Measurements from ENCODE around the gene CD63. TPM values are rescaled to one million over a fixed set of nuclear protein-coding genes. Genes with fewer than 3 reads are reported as not detected.

Gene CD63
- total and polyA plus RNA-seq, 8 donors = 71.2 to 1,329 (median 464) TPM

- DNase-seq = no peak
Observed at GRCh38 chr12:55688716-55689655, 39.8 kb downstream of the CD63 start.

GRCh38 chr12:55687746-55688145 is 41.1 kb downstream of the CD63 start:
- DNase-seq = no peak
- Histone ChIP-seq H3K9me3 (no peaks in the 10 kb centered on the region), H3K36me3 (peaks cover 0 to 63% (median 16%) of the 10 kb centered on the region in 4 donors), H3K4me1 (no peaks in the 10 kb centered on the region), H3K4me3 (no peak overlapping the region), H3K27me3 (peaks cover 0 to 5% (median 0%) of the 10 kb centered on the region in 3 donors), H3K27ac (no peak overlapping the region)
- intact Hi-C loops (cut with DNase I; ENCODE audit: low total_unique reads) = no loop called here
- no peak for TF ChIP-seq EP300 (IDR thresholded peaks at IDR 0.05)
- no peak for TF ChIP-seq CTCF (IDR thresholded peaks at IDR 0.05)

More at GRCh38 chr12:55688716-55689655, 39.8 kb downstream of the CD63 start:
- intact Hi-C loops (cut with DNase I; ENCODE audit: low total_unique reads) = no loop called here
- no peak overlapping the region for H3K4me3 ChIP-seq
- TF ChIP-seq CTCF (IDR thresholded peaks at IDR 0.05) (no peak), EP300 (IDR thresholded peaks at IDR 0.05) (no peak), POLR2AphosphoS5 (IDR thresholded peaks at IDR 0.05) (no peak), POLR2A (IDR thresholded peaks at IDR 0.05) (no peak)
- peaks cover 0 to 73% (median 22%) of the 10 kb centered on the region in 4 donors for H3K36me3 ChIP-seq
- no peak overlapping the region for H3K27ac ChIP-seq
- H3K4me1 ChIP-seq = no peaks in the 10 kb centered on the region
- no peaks in the 10 kb centered on the region for H3K9me3 ChIP-seq
- 79 to 89% (median 87%) methylated on average over 16 of the region's 16 CpGs for WGBS, 5 donors
- no peaks in the 10 kb centered on the region for H3K27me3 ChIP-seq

GRCh38 chr12:55686366-55687010 is 42.3 kb downstream of the CD63 start:
- 85 to 94% (median 90%) methylated on average over 9 of the region's 9 CpGs for WGBS, 5 donors
- peaks cover 8 to 12% (median 10%) of the 10 kb centered on the region in 4 donors for H3K4me1 ChIP-seq
- peaks cover 0 to 51% (median 11%) of the 10 kb centered on the region in 4 donors for H3K36me3 ChIP-seq
- TF ChIP-seq POLR2AphosphoS5 (IDR thresholded peaks at IDR 0.05) (no peak), CTCF (IDR thresholded peaks at IDR 0.05) (no peak), POLR2A (IDR thresholded peaks at IDR 0.05) (no peak), EP300 (IDR thresholded peaks at IDR 0.05) (no peak)
- H3K4me3 ChIP-seq = no peak overlapping the region
- H3K27me3 ChIP-seq = peaks cover 0 to 10% (median 0%) of the 10 kb centered on the region in 3 donors
- no peak overlapping the region for H3K27ac ChIP-seq
- intact Hi-C loops (cut with DNase I; ENCODE audit: low total_unique reads) = no loop called here
- no peaks in the 10 kb centered on the region for H3K9me3 ChIP-seq
- no peak for DNase-seq

- no peak for DNase-seq
- intact Hi-C loops (cut with DNase I; ENCODE audit: low total_unique reads) = no loop called here
- H3K4me3 ChIP-seq = no peak overlapping the region
- peaks cover 0 to 45% (median 10%) of the 10 kb centered on the region in 4 donors for H3K36me3 ChIP-seq
- H3K4me1 ChIP-seq = peaks cover 13 to 21% (median 17%) of the 10 kb centered on the region in 4 donors
- H3K27me3 ChIP-seq = peaks cover 0 to 15% (median 0%) of the 10 kb centered on the region in 3 donors
- TF ChIP-seq CTCF (IDR thresholded peaks at IDR 0.05) (no peak), EP300 (IDR thresholded peaks at IDR 0.05) (no peak), POLR2AphosphoS5 (IDR thresholded peaks at IDR 0.05) (no peak), POLR2A (IDR thresholded peaks at IDR 0.05) (no peak)
- H3K27ac ChIP-seq = no peak overlapping the region
- H3K9me3 ChIP-seq = no peaks in the 10 kb centered on the region
- WGBS, 5 donors = 81 to 92% (median 89%) methylated on average over 5 of the region's 5 CpGs
Observed at GRCh38 chr12:55685671-55686070, 43.1 kb downstream of the CD63 start.

Data from stomach (tissue), 9 donors.